Neutrophil (primary cell): Measurements from ENCODE around the gene PODNL1.

Experiments used
- H3K27ac ChIP-seq: fragments of 200-600 bp; sonication (generic); 2 replicates; pipeline ENCODE4 v1.5.1; 2016; ENCODE audit warnings: mild to moderate bottlenecking, moderate library complexity
- H3K27me3 ChIP-seq: fragments of 200-600 bp; sonication (generic); 2 replicates; pipeline ENCODE4 v1.6.0; 2016; ENCODE audit warnings: mild to moderate bottlenecking
- H3K36me3 ChIP-seq: fragments of 200-600 bp; sonication (generic); 2 replicates; pipeline ENCODE4 v1.5.1; 2017
- H3K4me1 ChIP-seq, 2 experiments: fragments of 200-600 bp in 1 of 2; sonication (generic) in 1 of 2; 1 replicate in 1 of 2; 2 replicates in 1 of 2; pipeline versions ENCODE4 v1.5.1 to v1.6.1; 2013 to 2016; ENCODE audit warnings: low read depth in 1 of 2, low read length in 1 of 2, mild to moderate bottlenecking in 1 of 2, moderate library complexity in 1 of 2; ENCODE audit not compliant: control insufficient read depth in 1 of 2, insufficient read depth in 1 of 2
- H3K4me3 ChIP-seq, 2 experiments: fragments of 200-600 bp in 1 of 2; sonication (generic) in 1 of 2; 1 replicate in 1 of 2; 2 replicates in 1 of 2; pipeline ENCODE4 v1.5.1; 2013 to 2016; ENCODE audit warnings: low read depth in 1 of 2, low read length in 1 of 2, mild to moderate bottlenecking in 1 of 2, moderate library complexity in 1 of 2
- H3K9me3 ChIP-seq: fragments of 200-600 bp; sonication (generic); 2 replicates; pipeline ENCODE4 v1.5.1; 2016
- TF ChIP-seq, protein P1 (sequence below): fragments of 200-600 bp; sonication (generic); IDR thresholded peaks from 2 replicates; pipeline ENCODE4 v1.5.1; 2016; ENCODE audit warnings: antibody characterized with exemption

Gene PODNL1

DNA sequence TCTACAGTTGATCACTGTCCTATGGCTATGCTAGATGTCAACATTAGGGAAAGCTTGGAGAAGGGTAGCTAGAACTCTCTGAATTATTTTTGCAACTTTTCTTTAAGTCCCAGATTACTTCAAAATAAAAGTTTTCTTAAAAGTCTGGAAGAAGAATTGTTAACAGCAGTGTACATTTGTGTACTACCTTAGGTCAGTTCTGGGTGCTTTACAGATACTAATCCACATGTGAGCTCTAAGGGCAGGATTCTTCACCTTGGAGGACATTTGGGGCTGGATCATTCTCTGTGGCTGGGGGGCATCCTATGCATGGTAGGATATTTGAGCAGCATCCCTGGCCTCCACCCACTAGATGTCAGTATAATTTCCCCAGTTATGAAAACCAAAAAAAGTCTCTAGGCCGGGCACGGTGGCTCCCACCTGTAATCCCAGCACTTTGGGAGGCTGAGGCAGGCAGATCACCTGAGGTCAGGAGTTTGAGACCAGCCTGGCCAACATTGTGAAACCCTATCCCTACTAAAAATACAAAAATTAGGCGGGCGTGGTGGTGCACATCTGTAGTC is 35.1 kb downstream of the PODNL1 start:
- H3K36me3 ChIP-seq: no peaks in the 10 kb centered on the region
- TF ChIP-seq, protein P1, sequence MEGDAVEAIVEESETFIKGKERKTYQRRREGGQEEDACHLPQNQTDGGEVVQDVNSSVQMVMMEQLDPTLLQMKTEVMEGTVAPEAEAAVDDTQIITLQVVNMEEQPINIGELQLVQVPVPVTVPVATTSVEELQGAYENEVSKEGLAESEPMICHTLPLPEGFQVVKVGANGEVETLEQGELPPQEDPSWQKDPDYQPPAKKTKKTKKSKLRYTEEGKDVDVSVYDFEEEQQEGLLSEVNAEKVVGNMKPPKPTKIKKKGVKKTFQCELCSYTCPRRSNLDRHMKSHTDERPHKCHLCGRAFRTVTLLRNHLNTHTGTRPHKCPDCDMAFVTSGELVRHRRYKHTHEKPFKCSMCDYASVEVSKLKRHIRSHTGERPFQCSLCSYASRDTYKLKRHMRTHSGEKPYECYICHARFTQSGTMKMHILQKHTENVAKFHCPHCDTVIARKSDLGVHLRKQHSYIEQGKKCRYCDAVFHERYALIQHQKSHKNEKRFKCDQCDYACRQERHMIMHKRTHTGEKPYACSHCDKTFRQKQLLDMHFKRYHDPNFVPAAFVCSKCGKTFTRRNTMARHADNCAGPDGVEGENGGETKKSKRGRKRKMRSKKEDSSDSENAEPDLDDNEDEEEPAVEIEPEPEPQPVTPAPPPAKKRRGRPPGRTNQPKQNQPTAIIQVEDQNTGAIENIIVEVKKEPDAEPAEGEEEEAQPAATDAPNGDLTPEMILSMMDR: no peak
- no peaks in the 10 kb centered on the region for H3K27me3 ChIP-seq
- no peak overlapping the region for H3K27ac ChIP-seq
- H3K4me3 ChIP-seq: no peak overlapping the region
- H3K9me3 ChIP-seq: no peaks in the 10 kb centered on the region
- H3K4me1 ChIP-seq: peaks cover 10 to 14% of the 10 kb centered on the region in 2 experiments

DNA sequence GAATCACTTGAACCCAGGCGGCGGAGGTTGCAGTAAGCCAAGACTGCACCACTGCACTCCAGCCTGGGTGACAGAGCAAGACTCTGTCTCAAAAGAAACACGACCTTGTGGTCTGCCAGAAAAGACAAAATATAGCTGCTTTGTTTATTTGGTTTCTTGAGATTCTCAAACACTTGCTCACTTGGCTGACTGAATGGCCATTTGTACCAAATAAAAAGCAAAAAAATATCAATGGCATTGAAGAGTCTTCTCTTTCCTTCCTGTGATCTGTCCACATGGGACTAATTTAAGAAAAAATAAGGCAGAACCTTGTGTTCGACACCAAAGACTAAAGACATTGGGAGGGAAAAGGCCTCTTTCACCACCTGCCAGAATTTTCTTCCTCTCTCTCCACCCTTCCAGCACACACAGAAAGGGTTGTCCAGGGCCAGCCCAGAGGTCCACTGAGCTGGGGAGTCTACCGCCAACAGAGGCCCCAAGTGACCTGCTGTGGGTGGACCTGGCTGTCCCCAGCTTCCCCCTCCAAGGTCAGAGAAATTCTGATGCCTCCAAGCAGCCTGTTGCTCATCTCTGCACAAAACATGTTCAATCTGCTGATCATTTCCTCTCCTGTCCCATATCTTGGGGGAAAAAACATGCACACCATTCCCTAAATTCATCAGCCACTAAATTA is 38.2 kb downstream of the PODNL1 start:
- TF ChIP-seq, protein P1: no peak
- no peak overlapping the region for H3K4me3 ChIP-seq

GRCh38 chr19:13899393-13899792 is 38.8 kb downstream of the PODNL1 start:
- no peaks in the 10 kb centered on the region for H3K9me3 ChIP-seq
- TF ChIP-seq, protein P1: no peak

More for the DNA sequence above, 38.2 kb downstream of the PODNL1 start:
- Histone ChIP-seq H3K27ac (no peak overlapping the region), H3K36me3 (no peaks in the 10 kb centered on the region), H3K9me3 (no peaks in the 10 kb centered on the region), H3K4me1 (no peaks in the 10 kb centered on the region), H3K27me3 (no peaks in the 10 kb centered on the region)

DNA sequence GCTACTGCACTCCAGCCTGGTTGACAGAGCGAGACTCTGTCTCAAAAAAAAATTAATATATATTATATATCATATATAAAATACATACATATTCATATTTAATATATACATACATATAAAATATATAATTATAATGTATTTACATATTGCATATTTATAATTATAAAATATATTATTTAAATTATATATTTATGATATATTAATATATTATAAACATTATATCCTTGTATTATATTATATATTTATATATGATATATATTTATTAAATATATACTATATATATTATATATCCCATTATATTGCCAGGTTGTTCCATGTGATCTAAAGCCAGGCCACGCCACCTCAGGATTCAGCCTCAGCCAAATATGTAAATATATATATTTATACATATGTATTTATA is 42.0 kb downstream of the PODNL1 start:
- H3K9me3 ChIP-seq: no peaks in the 10 kb centered on the region
- TF ChIP-seq, protein P1: no peak
- no peak overlapping the region for H3K27ac ChIP-seq
- H3K27me3 ChIP-seq: no peaks in the 10 kb centered on the region
- no peaks in the 10 kb centered on the region for H3K36me3 ChIP-seq
- no peak overlapping the region for H3K4me3 ChIP-seq
- no peaks in the 10 kb centered on the region for H3K4me1 ChIP-seq

More at GRCh38 chr19:13899393-13899792, 38.8 kb downstream of the PODNL1 start:
- Histone ChIP-seq H3K27ac (no peak overlapping the region), H3K27me3 (no peaks in the 10 kb centered on the region), H3K4me3 (no peak overlapping the region), H3K36me3 (no peaks in the 10 kb centered on the region), H3K4me1 (no peaks in the 10 kb centered on the region)

- TF ChIP-seq, protein P1: no peak
- Histone ChIP-seq H3K4me3 (no peak overlapping the region), H3K9me3 (no peaks in the 10 kb centered on the region), H3K4me1 (no peaks in the 10 kb centered on the region), H3K36me3 (no peaks in the 10 kb centered on the region), H3K27ac (no peak overlapping the region), H3K27me3 (no peaks in the 10 kb centered on the region)
Measured at GRCh38 chr19:13894552-13894951, 43.7 kb downstream of the PODNL1 start.
